CD14-positive monocyte (primary cell): ENCODE results near the gene RCCD1. TPM values are rescaled to one million over a fixed set of nuclear protein-coding genes. Genes with fewer than 3 reads are reported as not detected.

Experiments used
- DNase-seq, 3 donors: peaks; one replicate each; pipeline ENCODE4 v3.0.0-alpha.2; 2011 to 2022
- H2AFZ ChIP-seq: 2 replicates; pipeline ENCODE4 v1.6.0; 2012; ENCODE audit warnings: mild to moderate bottlenecking, low read depth, low read length, inconsistent platforms; ENCODE audit not compliant: insufficient read depth, poor library complexity, severe bottlenecking
- H3K27ac ChIP-seq, 2 donors: 1 replicate in 1 of 2; 2 replicates in 1 of 2; pipeline ENCODE4 v1.5.1; 2012 to 2013; ENCODE audit warnings: low read length in 2 of 2, control low read depth in 1 of 2, inconsistent platforms in 1 of 2, low read depth in 1 of 2, mild to moderate bottlenecking in 1 of 2
- H3K27me3 ChIP-seq, 2 donors: one replicate each; pipeline versions ENCODE4 v1.6.0 to v1.6.1; 2011 to 2013; ENCODE audit warnings: low read length in 2 of 2; ENCODE audit not compliant: control insufficient read depth in 2 of 2, insufficient read depth in 2 of 2
- H3K36me3 ChIP-seq, 2 donors: replicated peaks in 1 of 2; 1 replicate in 1 of 2; 2 replicates in 1 of 2; pipeline versions ENCODE4 v1.5.1 to v1.6.1; 2012 to 2013; ENCODE audit warnings: low read length in 2 of 2, control low read depth in 1 of 2, inconsistent platforms in 1 of 2, mild to moderate bottlenecking in 1 of 2; ENCODE audit not compliant: insufficient read depth in 2 of 2, control insufficient read depth in 1 of 2
- H3K4me1 ChIP-seq, 2 donors: 1 replicate in 1 of 2; 2 replicates in 1 of 2; pipeline versions ENCODE4 v1.5.1 to v1.6.1; 2012 to 2013; ENCODE audit warnings: low read length in 2 of 2, control low read depth in 1 of 2, inconsistent platforms in 1 of 2, mild to moderate bottlenecking in 1 of 2, moderate library complexity in 1 of 2; ENCODE audit not compliant: insufficient read depth in 2 of 2, control insufficient read depth in 1 of 2
- H3K4me2 ChIP-seq: replicated peaks from 2 replicates; pipeline ENCODE3; 2012; ENCODE audit warnings: low read length, moderate library complexity, mild to moderate bottlenecking; ENCODE audit not compliant: poor library complexity, severe bottlenecking; ENCODE audit errors: extremely low read depth
- H3K4me3 ChIP-seq, 3 experiments: fragments of 200-600 bp in 1 of 3; sonication (generic) in 1 of 3; replicated peaks in 1 of 3; 1 replicate in 2 of 3; 2 replicates in 1 of 3; pipeline ENCODE4 v1.5.1; 2011 to 2013; ENCODE audit warnings: low read length in 3 of 3, mild to moderate bottlenecking in 3 of 3, control low read depth in 2 of 3, low read depth in 2 of 3, inconsistent platforms in 1 of 3, moderate library complexity in 1 of 3
- H3K79me2 ChIP-seq: 2 replicates; pipeline ENCODE4 v1.6.0; 2012; ENCODE audit warnings: mild to moderate bottlenecking, control low read depth, inconsistent platforms, low read length, moderate library complexity; ENCODE audit not compliant: insufficient read depth
- H3K9ac ChIP-seq: 2 replicates; pipeline ENCODE4 v1.6.0; 2017; ENCODE audit warnings: low read length, mild to moderate bottlenecking; ENCODE audit not compliant: insufficient read depth, poor library complexity, severe bottlenecking
- H3K9me3 ChIP-seq, 2 donors: replicated peaks in 1 of 2; 1 replicate in 1 of 2; 2 replicates in 1 of 2; pipeline versions ENCODE4 v1.5.1 to v1.6.1; 2012 to 2013; ENCODE audit warnings: low read length in 2 of 2, control low read depth in 1 of 2; ENCODE audit not compliant: control insufficient read depth in 1 of 2, insufficient read depth in 1 of 2
- H4K20me1 ChIP-seq: 2 replicates; pipeline ENCODE4 v1.6.0; 2012; ENCODE audit warnings: mild to moderate bottlenecking, low read length, control low read depth, moderate library complexity; ENCODE audit not compliant: insufficient read depth
- H3K27ac Mint-ChIP-seq, 7 donors: one replicate each; pipeline ENCODE4 v1.8.0; 2020; ENCODE audit warnings: mild to moderate bottlenecking in 7 of 7, mixed read lengths in 7 of 7, moderate library complexity in 6 of 7, inconsistent platforms in 2 of 7
- H3K27me3 Mint-ChIP-seq, 3 donors: one replicate each; pipeline ENCODE4 v1.8.0; 2021 to 2022; ENCODE audit warnings: low read depth in 3 of 3, mild to moderate bottlenecking in 3 of 3, mixed read lengths in 3 of 3, moderate library complexity in 3 of 3, inconsistent platforms in 1 of 3
- H3K36me3 Mint-ChIP-seq, 2 donors: one replicate each; pipeline ENCODE4 v1.8.0; 2020; ENCODE audit warnings: mixed read lengths in 2 of 2, inconsistent platforms in 1 of 2, mild to moderate bottlenecking in 1 of 2
- H3K4me1 Mint-ChIP-seq: one replicate; pipeline ENCODE4 v1.8.0; 2020; ENCODE audit warnings: mild to moderate bottlenecking, mixed read lengths
- H3K4me3 Mint-ChIP-seq, 2 donors: one replicate each; pipeline ENCODE4 v1.8.0; 2020; ENCODE audit warnings: mild to moderate bottlenecking in 2 of 2, mixed read lengths in 2 of 2, moderate library complexity in 1 of 2
- H3K9me3 Mint-ChIP-seq, 7 donors: one replicate each; pipeline ENCODE4 v1.8.0; 2020 to 2022; ENCODE audit warnings: mixed read lengths in 7 of 7, mild to moderate bottlenecking in 6 of 7, moderate library complexity in 6 of 7, inconsistent platforms in 2 of 7
- CTCF ChIP-seq: fragments of 200-600 bp; IDR thresholded peaks from one replicate; pipeline ENCODE4 v1.8.0; 2022; ENCODE audit warnings: antibody characterized with exemption, mild to moderate bottlenecking
- WGBS: methylation state at CpG from one replicate; pipeline ENCODE4 v1.1.5; 2013; ENCODE audit warnings: missing lambda C conversion rate; ENCODE audit not compliant: insufficient coverage; 5-methylcytosine and 5-hydroxymethylcytosine counted together
- intact Hi-C, 2 donors: fragments of 100-400 bp; cut with micrococcal nuclease; formaldehyde crosslinking; loops; one replicate each; pipeline versions ENCODE4 v1.15.0 to v1.15.1; 2023
- polyA plus RNA-seq, 3 donors: library from polyadenylated mRNA; depleted of rRNA in 1 of 3; unstranded in 2 of 3; stranded (reverse) in 1 of 3; fragments of 300-500 nt in 2 of 3; fragments of >200 nt in 1 of 3; fragmentation: Illumina TruSeq in 2 of 3; gene quantifications; 1 replicate in 2 of 3; 2 replicates in 1 of 3; pipeline ENCODE4 v1.2.3, GENCODE V29; 2012 to 2021

Gene RCCD1
- polyA plus RNA-seq, 3 donors, result 1.2 to 2.8 (median 1.5) TPM

DNA sequence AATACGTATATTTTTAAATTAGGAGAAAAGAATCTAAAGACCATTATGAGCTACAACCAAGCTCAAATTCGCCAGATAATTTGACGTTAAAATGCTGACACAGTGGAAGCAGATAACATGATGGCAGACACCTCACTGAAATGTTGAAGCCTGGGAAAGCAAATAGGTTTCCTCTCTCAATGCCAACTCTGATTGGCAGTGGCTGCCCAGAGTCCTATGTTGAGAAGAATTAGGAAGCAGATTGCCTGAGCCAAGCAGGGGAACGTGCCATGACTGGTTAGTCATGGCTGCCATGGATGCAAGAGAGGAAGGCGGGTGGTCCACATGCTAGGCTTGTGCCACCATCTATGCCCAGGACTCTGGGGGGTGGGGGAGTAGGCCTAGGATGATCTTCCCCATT lies 16.4 kb upstream of the RCCD1 start:
- no peak overlapping the region for H3K27ac Mint-ChIP-seq
- WGBS, result 100% methylated on average over 2 of the region's 5 CpGs
- Histone ChIP-seq H2AFZ (no peak overlapping the region), H3K4me1 (peaks cover 22 to 33% of the 10 kb centered on the region in 2 donors), H4K20me1 (no peaks in the 10 kb centered on the region), H3K9me3 (no peaks in the 10 kb centered on the region), H3K27ac (no peak overlapping the region), H3K79me2 (peaks cover 15% of the 10 kb centered on the region), H3K36me3 (peaks cover 37 to 50% of the 10 kb centered on the region in 2 donors), H3K4me2 (no peak overlapping the region), H3K27me3 (no peaks in the 10 kb centered on the region), H3K4me3 (no peak overlapping the region), H3K9ac (no peak overlapping the region)
- no peak for DNase-seq
- H3K4me1 Mint-ChIP-seq, result peaks cover 23% of the 10 kb centered on the region
- peaks cover 0 to 2% (median 2%) of the 10 kb centered on the region in 3 donors for H3K27me3 Mint-ChIP-seq
- TF ChIP-seq CTCF, result no peak
- H3K4me3 Mint-ChIP-seq, result no peak overlapping the region
- no peaks in the 10 kb centered on the region for H3K9me3 Mint-ChIP-seq
- intact Hi-C loops, result no loop called here
- H3K36me3 Mint-ChIP-seq, result peaks cover 52 to 59% of the 10 kb centered on the region in 2 donors

DNA sequence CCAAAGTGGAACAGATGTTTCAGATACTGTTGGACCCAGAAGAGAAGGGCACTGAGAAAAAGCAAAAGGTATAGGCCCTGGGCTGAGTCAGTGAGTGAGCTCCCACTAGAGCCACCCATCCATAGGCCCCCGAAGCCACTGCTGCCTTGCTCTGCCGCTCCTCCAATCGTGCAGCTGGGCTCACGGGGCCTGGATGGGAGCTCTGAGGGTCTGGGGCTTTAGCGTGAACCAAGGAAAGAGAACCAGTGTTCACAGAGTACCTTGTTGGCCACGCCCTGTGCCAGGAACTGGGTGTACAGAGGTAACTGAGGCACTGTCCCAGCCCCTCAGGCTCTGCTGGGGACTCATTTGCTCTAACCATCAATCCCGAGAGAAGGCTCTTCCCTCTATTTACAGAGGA lies 14.9 kb upstream of the RCCD1 start:
- Mint-ChIP-seq H3K27ac (peak overlapping the region in 1 of 7 donors; percentile 40), H3K4me1 (peaks cover 14% of the 10 kb centered on the region), H3K36me3 (peaks cover 62 to 74% of the 10 kb centered on the region in 2 donors), H3K27me3 (peaks cover 0 to 2% (median 2%) of the 10 kb centered on the region in 3 donors), H3K4me3 (no peak overlapping the region), H3K9me3 (no peaks in the 10 kb centered on the region)
- no peak for TF ChIP-seq CTCF
- no peak for DNase-seq
- Histone ChIP-seq H3K9ac (no peak overlapping the region), H3K4me3 (no peak overlapping the region), H3K4me1 (peaks cover 14 to 23% of the 10 kb centered on the region in 2 donors), H3K27ac (no peak overlapping the region), H3K36me3 (peaks cover 51 to 65% of the 10 kb centered on the region in 2 donors), H3K9me3 (no peaks in the 10 kb centered on the region), H3K4me2 (no peak overlapping the region), H4K20me1 (no peaks in the 10 kb centered on the region), H2AFZ (no peak overlapping the region), H3K79me2 (peaks cover 15% of the 10 kb centered on the region), H3K27me3 (no peaks in the 10 kb centered on the region)
- 94% methylated on average over 6 of the region's 7 CpGs for WGBS
- intact Hi-C loops, result no loop called here
